MCF 10A (cell line): ENCODE data around the gene SNX3. TPM values are rescaled to one million over a fixed set of nuclear protein-coding genes. Genes with fewer than 3 reads are reported as not detected.

Experiments used
- BruUV-seq: library from RNA; stranded (reverse); fragments of 400-500 nt; replicated peaks from 2 replicates; lab custom pipeline; 2021; lab: Mats Ljungman, UMichigan
- CTCF ChIA-PET: fragments of 300-600 bp; sonication (Branson Sonifier 250); formaldehyde crosslinking; extraction: SDS; loops from one replicate; lab custom pipeline; 2021; ENCODE audit warnings: antibody characterized with exemption, inconsistent platforms; lab: Yijun Ruan, JAX
- POLR2A ChIA-PET: fragments of 300-600, 350-650 bp; sonication (Branson Sonifier 250); formaldehyde crosslinking; extraction: SDS; loops from one replicate; lab custom pipeline; 2020; ENCODE audit warnings: antibody characterized with exemption, inconsistent platforms; lab: Yijun Ruan, JAX
- DNase-seq: peaks from one replicate; pipeline ENCODE4 v3.0.0-alpha.2; 2018; ENCODE audit not compliant: unreplicated experiment
- H3K27ac Mint-ChIP-seq: one replicate; pipeline ENCODE4 v1.8.0; 2022; ENCODE audit warnings: mild to moderate bottlenecking, low read depth, mixed read lengths; ENCODE audit not compliant: unreplicated experiment
- H3K27me3 Mint-ChIP-seq: one replicate; pipeline ENCODE4 v1.8.0; 2022; ENCODE audit warnings: mixed read lengths; ENCODE audit not compliant: insufficient read depth, unreplicated experiment
- H3K36me3 Mint-ChIP-seq: one replicate; pipeline ENCODE4 v1.8.0; 2022; ENCODE audit warnings: mild to moderate bottlenecking, moderate library complexity, mixed read lengths; ENCODE audit not compliant: insufficient read depth, unreplicated experiment
- H3K4me1 Mint-ChIP-seq: one replicate; pipeline ENCODE4 v1.8.0; 2022; ENCODE audit warnings: mixed read lengths; ENCODE audit not compliant: insufficient read depth, unreplicated experiment
- H3K4me3 Mint-ChIP-seq: one replicate; pipeline ENCODE4 v1.8.0; 2022; ENCODE audit warnings: mild to moderate bottlenecking, moderate library complexity, mixed read lengths; ENCODE audit not compliant: unreplicated experiment
- H3K9me3 Mint-ChIP-seq: one replicate; pipeline ENCODE4 v1.8.0; 2022; ENCODE audit warnings: mixed read lengths; ENCODE audit not compliant: unreplicated experiment
- intact Hi-C: fragments of 100-400 bp; cut with micrococcal nuclease; formaldehyde crosslinking; loops from 2 replicates; pipeline ENCODE4 v1.14.1; 2022
- total RNA-seq: library from RNA; stranded (reverse); gene quantifications from 2 replicates; pipeline ENCODE4 v1.2.3, GENCODE V29; 2022
- TF ChIP-seq, protein P1 (sequence below): fragments of 200-600 bp; IDR thresholded peaks from one replicate; pipeline ENCODE4 v1.8.0; 2022; ENCODE audit warnings: antibody characterized with exemption, mild to moderate bottlenecking; ENCODE audit not compliant: unreplicated experiment

SNX3 gene
- total RNA-seq, 1 experiment from 2014 or later, result 114 TPM

DNA sequence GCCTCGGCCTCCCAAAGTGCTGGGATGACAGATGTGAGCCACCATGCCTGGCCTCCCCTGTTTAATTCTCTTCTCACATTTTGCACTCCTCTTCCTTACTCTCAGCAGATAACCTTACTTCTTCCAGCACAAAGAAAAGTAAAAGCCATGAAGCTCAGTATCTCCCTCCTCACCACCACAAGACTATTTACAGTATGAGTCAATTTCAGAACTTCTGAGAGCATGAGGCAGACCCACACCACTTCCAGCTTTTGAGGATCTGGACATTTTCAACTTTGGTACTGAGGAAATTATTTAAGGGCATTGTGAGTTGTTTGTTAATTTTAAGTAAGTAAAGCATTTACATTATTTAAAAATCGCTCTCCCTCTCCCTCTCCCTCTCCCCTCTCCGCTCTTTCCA lies 8.0 kb upstream of the SNX3 start:
- ChIA-PET CTCF (interaction anchor here (0.6 kb wide), 1 partner anchor 258 kb away, joined by 3 read pairs; no protein-coding TSS in a partner anchor), POLR2A (interaction anchor here (1.3 kb wide), 1 partner anchor 26 kb away, joined by 4 read pairs; the partner anchor contains the start of gene AFG1L)
- Mint-ChIP-seq H3K9me3 (no peaks in the 10 kb centered on the region), H3K27ac (no peak overlapping the region), H3K27me3 (no peaks in the 10 kb centered on the region), H3K36me3 (no peaks in the 10 kb centered on the region), H3K4me1 (no peaks in the 10 kb centered on the region), H3K4me3 (no peak overlapping the region)
- TF ChIP-seq, protein P1, sequence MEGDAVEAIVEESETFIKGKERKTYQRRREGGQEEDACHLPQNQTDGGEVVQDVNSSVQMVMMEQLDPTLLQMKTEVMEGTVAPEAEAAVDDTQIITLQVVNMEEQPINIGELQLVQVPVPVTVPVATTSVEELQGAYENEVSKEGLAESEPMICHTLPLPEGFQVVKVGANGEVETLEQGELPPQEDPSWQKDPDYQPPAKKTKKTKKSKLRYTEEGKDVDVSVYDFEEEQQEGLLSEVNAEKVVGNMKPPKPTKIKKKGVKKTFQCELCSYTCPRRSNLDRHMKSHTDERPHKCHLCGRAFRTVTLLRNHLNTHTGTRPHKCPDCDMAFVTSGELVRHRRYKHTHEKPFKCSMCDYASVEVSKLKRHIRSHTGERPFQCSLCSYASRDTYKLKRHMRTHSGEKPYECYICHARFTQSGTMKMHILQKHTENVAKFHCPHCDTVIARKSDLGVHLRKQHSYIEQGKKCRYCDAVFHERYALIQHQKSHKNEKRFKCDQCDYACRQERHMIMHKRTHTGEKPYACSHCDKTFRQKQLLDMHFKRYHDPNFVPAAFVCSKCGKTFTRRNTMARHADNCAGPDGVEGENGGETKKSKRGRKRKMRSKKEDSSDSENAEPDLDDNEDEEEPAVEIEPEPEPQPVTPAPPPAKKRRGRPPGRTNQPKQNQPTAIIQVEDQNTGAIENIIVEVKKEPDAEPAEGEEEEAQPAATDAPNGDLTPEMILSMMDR, result no peak
- intact Hi-C loops, result no loop called here
- no TSS peak for BruUV-seq
- DNase-seq, result no peak

DNA sequence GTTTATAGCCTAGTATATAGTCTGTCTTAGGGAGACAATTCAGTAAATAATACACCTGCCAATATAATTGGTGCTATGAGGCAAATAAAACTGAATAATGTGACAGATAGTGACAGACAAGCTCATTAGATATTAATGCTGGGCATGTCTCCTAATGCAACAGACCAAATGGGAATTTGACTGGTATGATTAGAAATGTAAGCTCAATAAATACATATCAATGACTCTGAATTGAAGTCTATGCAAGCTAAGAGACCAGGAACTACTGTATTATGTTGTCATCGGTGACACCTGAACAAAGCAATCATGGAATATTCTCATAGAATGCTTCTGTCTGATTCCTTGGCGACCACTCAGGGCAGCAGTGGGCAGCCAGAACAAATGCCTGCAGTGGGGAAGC lies 2.5 kb upstream of the SNX3 start:
- TF ChIP-seq, protein P1, result no peak
- DNase-seq, result no peak
- ChIA-PET CTCF (interaction anchor here (0.6 to 0.8 kb wide), 3 partner anchors 16 to 222 kb away, joined by 3 to 4 read pairs (median 3); no protein-coding TSS in a partner anchor), POLR2A (interaction anchor here (0.6 kb wide), 1 partner anchor 31 kb away, joined by 4 read pairs; the partner anchor contains the start of gene AFG1L)
- Mint-ChIP-seq H3K27me3 (no peaks in the 10 kb centered on the region), H3K9me3 (no peaks in the 10 kb centered on the region), H3K36me3 (peaks cover 4% of the 10 kb centered on the region), H3K4me3 (no peak overlapping the region), H3K4me1 (no peaks in the 10 kb centered on the region), H3K27ac (no peak overlapping the region)
- intact Hi-C loops, result no loop called here
- BruUV-seq, result no TSS peak

DNA sequence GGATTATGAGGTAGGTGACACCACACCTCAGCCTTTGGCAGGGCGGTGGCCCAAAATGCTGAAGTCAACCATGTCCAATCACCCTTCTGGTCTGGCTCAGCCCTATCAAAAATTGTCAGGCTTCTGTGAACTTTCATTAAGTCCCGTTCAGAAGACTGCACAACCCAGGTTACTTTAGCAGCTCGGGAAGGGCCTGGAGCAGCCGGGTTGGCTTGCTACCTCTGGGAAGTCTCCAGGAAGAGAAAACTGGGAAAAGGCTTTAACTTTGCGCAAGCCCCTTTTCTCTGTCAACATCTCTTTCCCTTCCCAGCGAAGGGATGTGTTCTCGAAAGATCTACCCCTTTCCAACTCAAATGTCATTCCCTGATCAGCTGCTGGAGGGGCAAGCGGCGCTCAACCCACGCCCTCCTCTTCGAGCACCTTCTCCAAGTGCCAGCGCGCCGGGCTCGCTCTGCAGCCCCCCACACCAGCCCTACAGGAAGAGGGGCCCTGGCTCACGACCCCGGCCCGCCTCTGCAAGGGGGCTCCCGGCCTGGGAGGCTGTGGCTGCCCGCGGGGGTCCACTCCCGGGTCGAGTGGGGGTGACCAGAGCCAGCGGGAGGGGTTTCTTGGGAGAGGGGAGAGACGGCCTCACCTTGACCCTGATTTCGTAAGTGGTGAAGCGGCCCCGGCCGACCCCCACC lies 573 bp downstream of the SNX3 start:
- Mint-ChIP-seq H3K4me1 (peaks cover 7% of the 10 kb centered on the region), H3K27ac (peak overlapping the region; percentile 89), H3K9me3 (no peaks in the 10 kb centered on the region), H3K4me3 (peak overlapping the region; percentile 93), H3K27me3 (no peaks in the 10 kb centered on the region), H3K36me3 (peaks cover 18% of the 10 kb centered on the region)
- intact Hi-C loops, result loop anchor here (2.0 kb wide), 1 partner anchor 145 kb away; no protein-coding TSS in a partner anchor
- no TSS peak for BruUV-seq
- DNase-seq, result peak; percentile 54
- ChIA-PET CTCF (interaction anchor here (0.7 to 2.3 kb wide), 9 partner anchors 11 to 263 kb away, joined by 3 to 7 read pairs (median 4); partner anchors contain the start of gene AFG1L), POLR2A (interaction anchor here (0.5 to 4.5 kb wide), 30 partner anchors 12 to 1123 kb away, joined by 3 to 80 read pairs (median 4); partner anchors contain the start of genes AFG1L and OSTM1)
- TF ChIP-seq, protein P1, result no peak
